T-cell (primary cell): ENCODE measurements around the gene NUB1. TPM values are rescaled to one million over a fixed set of nuclear protein-coding genes. Genes with fewer than 3 reads are reported as not detected.

Experiments used
- ATAC-seq, 4 experiments: fragments of 200-7000 bp in 3 of 4; fragments of 150-1000 bp in 1 of 4; cut with Tn5 transposase; replicated peaks in 1 of 4; 1 replicate in 3 of 4; 2 replicates in 1 of 4; pipeline ENCODE4 v1.10.0; 2021; ENCODE audit warnings: moderate library complexity in 3 of 4, mild to moderate bottlenecking in 2 of 4, moderate number of reproducible peaks in 1 of 4
- CTCF ChIA-PET, 2 donors: fragments of 300-600 bp; sonication (Branson Sonifier 250); formaldehyde crosslinking; loops; one replicate each; lab custom pipeline; 2022; ENCODE audit warnings: antibody characterized with exemption in 2 of 2; lab: Charles Lee
- POLR2A ChIA-PET, 2 donors: fragments of 300-600 bp; sonication (Branson Sonifier 250); formaldehyde crosslinking; loops; one replicate each; lab custom pipeline; 2022; ENCODE audit warnings: antibody characterized with exemption in 2 of 2; lab: Charles Lee
- DNase-seq, 35 experiments: peaks; one replicate each; pipeline versions ENCODE4 v3.0.0 to v3.0.0-alpha.2; 2013 to 2023
- H3K27ac ChIP-seq: one replicate; pipeline ENCODE4 v1.5.1; 2013; ENCODE audit warnings: low read length
- H3K27me3 ChIP-seq, 2 experiments: replicated peaks in 1 of 2; 1 replicate in 1 of 2; 2 replicates in 1 of 2; pipeline versions ENCODE4 v1.6.1 to v1.7.0; 2013; ENCODE audit warnings: low read length in 1 of 2, mixed read lengths in 1 of 2; ENCODE audit not compliant: control insufficient read depth in 2 of 2, insufficient read depth in 2 of 2; ENCODE audit errors: extremely low read depth in 1 of 2
- H3K36me3 ChIP-seq, 2 donors: 1 replicate in 1 of 2; 2 replicates in 1 of 2; pipeline versions ENCODE4 v1.6.1 to v1.7.0; 2013; ENCODE audit warnings: low read length in 1 of 2; ENCODE audit not compliant: control insufficient read depth in 2 of 2, insufficient read depth in 1 of 2; ENCODE audit errors: extremely low read depth in 1 of 2
- H3K4me1 ChIP-seq, 2 experiments: 1 replicate in 1 of 2; 2 replicates in 1 of 2; pipeline versions ENCODE4 v1.6.1 to v1.7.0; 2013; ENCODE audit warnings: low read length in 2 of 2, mixed read lengths in 1 of 2; ENCODE audit not compliant: insufficient read depth in 2 of 2, control insufficient read depth in 1 of 2; ENCODE audit errors: extremely low read depth in 1 of 2
- H3K4me3 ChIP-seq, 2 donors: 1 replicate in 1 of 2; 2 replicates in 1 of 2; pipeline versions ENCODE4 v1.5.1 to v1.7.0; 2013; ENCODE audit warnings: mild to moderate bottlenecking in 2 of 2, low read length in 1 of 2, moderate library complexity in 1 of 2; ENCODE audit not compliant: control insufficient read depth in 1 of 2; ENCODE audit errors: extremely low read depth in 1 of 2
- H3K9me3 ChIP-seq: 2 replicates; pipeline ENCODE4 v1.7.0; 2013
- H3K27ac Mint-ChIP-seq, 2 donors: one replicate each; pipeline ENCODE4 v1.8.0; 2020 to 2021; ENCODE audit warnings: mild to moderate bottlenecking in 2 of 2, mixed read lengths in 2 of 2
- H3K27me3 Mint-ChIP-seq, 2 donors: one replicate each; pipeline ENCODE4 v1.8.0; 2021 to 2022; ENCODE audit warnings: mixed read lengths in 2 of 2
- H3K36me3 Mint-ChIP-seq: one replicate; pipeline ENCODE4 v1.8.0; 2021; ENCODE audit warnings: mixed read lengths
- H3K4me1 Mint-ChIP-seq, 3 donors: one replicate each; pipeline ENCODE4 v1.8.0; 2020 to 2022; ENCODE audit warnings: mixed read lengths in 3 of 3, mild to moderate bottlenecking in 1 of 3
- H3K4me3 Mint-ChIP-seq, 3 donors: one replicate each; pipeline ENCODE4 v1.8.0; 2020 to 2022; ENCODE audit warnings: mild to moderate bottlenecking in 3 of 3, mixed read lengths in 3 of 3, moderate library complexity in 3 of 3
- H3K9me3 Mint-ChIP-seq, 3 donors: one replicate each; pipeline ENCODE4 v1.8.0; 2020 to 2022; ENCODE audit warnings: mixed read lengths in 3 of 3
- WGBS: methylation state at CpG from one replicate; pipeline ENCODE4 v1.1.5; 2013; ENCODE audit warnings: missing lambda C conversion rate; ENCODE audit not compliant: insufficient coverage; 5-methylcytosine and 5-hydroxymethylcytosine counted together
- total RNA-seq, 35 experiments: library from RNA in 6 of 35; stranded (reverse) in 6 of 35; fragments of 120-200 nt in 1 of 35; gene quantifications; one replicate each; pipeline versions ENCODE4 v1.2.1 to v1.2.4 and lab custom pipeline; 2013 to 2026

Gene NUB1
- total RNA-seq, 5 donors from 2014 or later (not counting 1 experiment from before 2014, with no cell fraction given), result 77.4 to 98.9 (median 87.7) TPM

DNA sequence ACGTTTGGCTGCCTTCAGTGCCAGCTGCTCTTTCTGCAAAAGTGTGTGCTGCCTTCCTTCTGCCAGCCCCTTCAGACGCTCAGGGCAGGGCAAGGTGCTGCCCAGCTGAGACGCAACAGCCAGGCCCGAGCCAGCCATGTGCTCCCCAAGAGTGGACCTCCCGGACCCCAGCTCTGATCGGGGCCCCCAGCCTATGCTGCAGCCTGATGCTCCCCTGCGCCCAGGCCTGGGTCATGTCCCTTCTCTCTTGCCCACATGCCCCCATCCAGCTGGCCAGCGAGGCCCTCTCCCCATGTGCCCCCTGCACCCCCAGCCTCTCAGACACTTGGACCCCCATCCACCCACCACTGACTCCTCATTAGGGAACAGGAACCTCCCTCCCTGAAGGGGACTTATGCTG is 50.4 kb downstream of the NUB1 start:
- peaks cover 8 to 13% (median 11%) of the 10 kb centered on the region in 3 donors for H3K4me1 Mint-ChIP-seq
- Histone ChIP-seq H3K27me3 (peaks cover 0 to 9% of the 10 kb centered on the region in 2 experiments), H3K4me3 (no peak overlapping the region), H3K27ac (no peak overlapping the region), H3K36me3 (no peaks in the 10 kb centered on the region), H3K4me1 (peaks cover 0 to 15% of the 10 kb centered on the region in 2 experiments), H3K9me3 (no peaks in the 10 kb centered on the region)
- ATAC-seq (no peak), DNase-seq (no peak)
- ChIA-PET POLR2A (no interaction called here), CTCF (no interaction called here)
- WGBS, result 86% methylated on average over 6 of the region's 8 CpGs
- H3K36me3 Mint-ChIP-seq, result no peaks in the 10 kb centered on the region
- no peak overlapping the region for H3K27ac Mint-ChIP-seq
- no peak overlapping the region for H3K4me3 Mint-ChIP-seq
- H3K9me3 Mint-ChIP-seq, result no peaks in the 10 kb centered on the region
- peaks cover 0 to 2% of the 10 kb centered on the region in 2 donors for H3K27me3 Mint-ChIP-seq

DNA sequence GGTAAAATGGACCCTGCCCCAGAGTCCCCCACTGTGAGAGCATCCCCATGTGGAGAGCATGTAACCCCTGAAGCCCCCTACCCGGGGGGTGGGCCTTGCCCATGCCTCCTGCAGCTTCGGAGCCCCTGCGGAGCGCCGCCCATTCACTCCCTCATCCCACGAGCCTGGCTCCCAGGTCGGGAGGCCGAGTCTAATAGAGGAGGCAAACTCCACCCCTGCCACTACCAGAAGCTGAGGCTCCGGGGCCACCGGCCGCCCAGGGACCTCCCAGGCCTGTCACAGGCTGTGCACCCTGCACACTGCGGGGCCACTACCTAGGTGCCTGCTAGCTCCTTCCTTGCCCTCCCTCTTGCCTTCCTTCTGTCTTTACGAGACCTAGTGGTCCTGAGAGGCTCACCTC is 50.8 kb downstream of the NUB1 start:
- no peak for DNase-seq
- ATAC-seq, result no peak
- Mint-ChIP-seq H3K4me1 (peaks cover 10 to 17% (median 11%) of the 10 kb centered on the region in 3 donors), H3K27me3 (peaks cover 0 to 2% of the 10 kb centered on the region in 2 donors), H3K9me3 (no peaks in the 10 kb centered on the region), H3K36me3 (no peaks in the 10 kb centered on the region), H3K4me3 (no peak overlapping the region), H3K27ac (no peak overlapping the region)
- H3K9me3 ChIP-seq, result no peaks in the 10 kb centered on the region
- peaks cover 0 to 19% of the 10 kb centered on the region in 2 experiments for H3K4me1 ChIP-seq
- H3K27ac ChIP-seq, result no peak overlapping the region
- POLR2A ChIA-PET, result no interaction called here
- CTCF ChIA-PET, result no interaction called here
- peaks cover 0 to 9% of the 10 kb centered on the region in 2 experiments for H3K27me3 ChIP-seq
- WGBS, result 88% methylated on average over 11 of the region's 13 CpGs
- no peak overlapping the region for H3K4me3 ChIP-seq
- H3K36me3 ChIP-seq, result no peaks in the 10 kb centered on the region

DNA sequence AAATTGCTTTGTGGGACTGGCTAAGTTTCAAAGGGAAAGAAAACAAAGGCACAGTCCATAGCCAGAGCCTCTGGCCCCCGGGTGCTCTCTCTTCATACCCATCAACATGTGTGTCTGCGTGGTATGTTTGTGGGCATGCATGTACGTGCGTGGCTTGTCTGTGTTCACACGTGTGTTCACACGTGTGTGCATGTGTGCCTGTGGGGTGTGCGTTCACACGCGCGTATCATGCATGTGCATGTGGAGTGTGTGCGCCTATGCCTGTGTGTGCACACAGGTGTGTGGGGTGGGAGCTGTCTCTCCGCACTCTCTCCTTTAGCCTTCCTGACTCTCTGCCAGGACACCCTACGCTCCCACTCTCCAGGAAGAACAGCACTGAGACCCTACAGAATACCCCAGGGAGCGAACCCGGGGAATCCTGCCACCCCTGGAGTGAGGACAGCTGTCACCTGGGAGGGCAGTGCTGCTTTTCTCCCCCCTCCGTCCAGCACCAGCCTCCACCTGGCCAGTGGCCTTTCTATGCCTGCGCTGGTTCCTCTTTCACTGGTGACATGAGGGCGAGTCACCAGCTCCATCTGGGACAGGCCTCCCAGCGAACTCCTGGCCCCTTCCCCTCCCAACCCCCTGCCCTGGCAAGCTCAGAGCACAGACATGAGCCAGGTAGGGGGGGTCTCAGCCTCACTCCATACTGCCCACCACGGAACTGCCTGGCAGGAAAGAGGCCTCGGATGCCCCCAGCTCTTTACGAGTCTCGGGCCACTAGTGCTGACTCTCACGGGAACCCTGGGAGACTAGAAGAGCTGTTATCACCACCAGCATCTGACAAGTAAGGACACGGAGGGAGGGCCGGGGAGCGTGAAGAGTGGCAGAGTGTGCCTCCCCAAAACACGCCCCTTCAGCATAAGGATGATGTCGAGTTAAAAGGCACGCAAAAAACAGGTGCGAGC is 51.7 kb downstream of the NUB1 start:
- H3K4me3 Mint-ChIP-seq, result no peak overlapping the region
- POLR2A ChIA-PET, result no interaction called here
- H3K4me1 Mint-ChIP-seq, result peaks cover 10 to 24% (median 18%) of the 10 kb centered on the region in 3 donors
- WGBS, result 84% methylated on average over 25 of the region's 31 CpGs
- Histone ChIP-seq H3K27me3 (peaks cover 0 to 9% of the 10 kb centered on the region in 2 experiments), H3K27ac (no peak overlapping the region), H3K4me3 (no peak overlapping the region), H3K4me1 (peaks cover 0 to 23% of the 10 kb centered on the region in 2 experiments), H3K9me3 (no peaks in the 10 kb centered on the region), H3K36me3 (no peaks in the 10 kb centered on the region)
- no peaks in the 10 kb centered on the region for H3K9me3 Mint-ChIP-seq
- DNase-seq (no peak), ATAC-seq (no peak)
- no peak overlapping the region for H3K27ac Mint-ChIP-seq
- H3K36me3 Mint-ChIP-seq, result no peaks in the 10 kb centered on the region
- CTCF ChIA-PET, result no interaction called here
- peaks cover 0 to 2% of the 10 kb centered on the region in 2 donors for H3K27me3 Mint-ChIP-seq

DNA sequence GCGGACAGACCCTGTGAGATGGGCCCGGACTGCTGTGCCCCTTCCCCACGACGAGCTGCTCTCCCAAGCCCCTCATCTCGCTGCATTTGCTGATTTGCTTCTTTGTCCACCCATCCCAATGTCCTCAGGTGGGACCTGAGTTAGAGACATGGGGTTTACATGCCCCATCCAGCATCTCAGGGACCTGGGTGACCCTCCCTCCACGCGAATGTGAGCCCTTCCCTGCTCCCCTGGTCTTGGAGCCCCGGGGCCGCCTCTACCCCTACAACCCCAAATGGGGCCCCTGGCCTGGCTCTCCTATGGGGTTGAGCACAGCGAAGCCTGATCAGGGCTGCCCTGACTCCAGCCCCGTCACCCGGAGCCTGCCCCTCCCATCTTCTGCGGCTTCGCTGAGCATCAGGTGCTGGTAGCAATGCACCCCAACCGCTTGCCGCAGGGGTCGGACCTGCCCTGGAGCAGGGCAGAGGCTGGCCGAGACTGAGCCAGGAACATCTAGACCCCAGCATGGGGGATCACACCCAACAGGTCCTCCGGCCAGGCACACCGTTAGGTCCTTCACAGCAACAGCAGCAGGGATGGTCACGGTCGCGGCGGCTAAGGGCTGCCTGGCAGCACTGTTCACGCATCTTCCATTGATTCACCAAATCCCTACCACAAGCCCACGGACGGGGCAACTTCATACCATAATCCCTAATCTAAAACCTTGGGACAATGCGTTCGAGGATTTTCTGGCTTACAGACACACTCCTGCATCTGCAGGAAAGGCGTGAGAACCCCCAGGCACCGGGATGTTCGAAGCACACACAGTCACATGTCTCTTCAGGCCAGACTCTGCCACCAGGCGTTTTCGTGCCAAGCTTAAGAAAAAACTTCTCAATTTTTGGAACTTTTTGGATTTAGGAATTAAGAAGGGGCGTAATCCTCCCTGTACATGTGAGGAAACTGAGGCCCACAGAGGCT is 52.7 kb downstream of the NUB1 start:
- peaks cover 0 to 2% of the 10 kb centered on the region in 2 donors for H3K27me3 Mint-ChIP-seq
- H3K4me1 ChIP-seq, result peaks cover 0 to 25% of the 10 kb centered on the region in 2 experiments
- H3K9me3 ChIP-seq, result no peaks in the 10 kb centered on the region
- H3K4me1 Mint-ChIP-seq, result peaks cover 10 to 31% (median 20%) of the 10 kb centered on the region in 3 donors
- ChIA-PET CTCF (no interaction called here), POLR2A (no interaction called here)
- no peaks in the 10 kb centered on the region for H3K36me3 Mint-ChIP-seq
- peaks cover 0 to 2% of the 10 kb centered on the region in 2 donors for H3K36me3 ChIP-seq
- no peak overlapping the region for H3K4me3 ChIP-seq
- ATAC-seq (no peak), DNase-seq (no peak)
- WGBS, result 90% methylated on average over 30 of the region's 35 CpGs
- no peak overlapping the region for H3K27ac Mint-ChIP-seq
- H3K27me3 ChIP-seq, result peaks cover 0 to 9% of the 10 kb centered on the region in 2 experiments
- no peak overlapping the region for H3K27ac ChIP-seq
- H3K9me3 Mint-ChIP-seq, result no peaks in the 10 kb centered on the region
- H3K4me3 Mint-ChIP-seq, result no peak overlapping the region

DNA sequence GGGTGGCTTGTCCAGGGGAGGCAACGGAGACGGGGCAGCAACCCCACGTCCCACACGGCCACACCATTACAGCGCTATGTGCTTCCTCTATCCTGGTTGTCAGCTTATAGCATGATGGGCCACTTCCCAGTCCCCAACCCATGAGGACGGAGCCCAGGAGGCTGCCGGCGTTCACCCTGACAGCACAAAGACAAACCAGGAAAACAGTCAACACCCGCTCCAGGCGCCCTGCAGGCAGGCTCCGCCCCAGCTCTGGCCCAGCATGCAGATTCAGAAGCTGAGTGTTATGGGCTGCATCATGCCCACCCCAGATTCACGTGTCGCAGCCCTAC is 53.4 kb downstream of the NUB1 start:
- no peaks in the 10 kb centered on the region for H3K9me3 ChIP-seq
- DNase-seq, result no peak
- H3K27ac ChIP-seq, result no peak overlapping the region
- no peak overlapping the region for H3K27ac Mint-ChIP-seq
- H3K4me3 ChIP-seq, result no peak overlapping the region
- peaks cover 0 to 29% of the 10 kb centered on the region in 2 experiments for H3K4me1 ChIP-seq
- peaks cover 0 to 9% of the 10 kb centered on the region in 2 experiments for H3K27me3 ChIP-seq
- CTCF ChIA-PET, result no interaction called here
- 95% methylated on average over 9 of the region's 13 CpGs for WGBS
- peaks cover 8 to 31% (median 16%) of the 10 kb centered on the region in 3 donors for H3K4me1 Mint-ChIP-seq
- POLR2A ChIA-PET, result no interaction called here
- no peak for ATAC-seq
- no peaks in the 10 kb centered on the region for H3K27me3 Mint-ChIP-seq
- H3K4me3 Mint-ChIP-seq, result no peak overlapping the region
- no peaks in the 10 kb centered on the region for H3K9me3 Mint-ChIP-seq
- peaks cover 0 to 2% of the 10 kb centered on the region in 2 donors for H3K36me3 ChIP-seq
- H3K36me3 Mint-ChIP-seq, result no peaks in the 10 kb centered on the region
